HG03103 (cell line): ENCODE results near the gene EPHB6.

Experiments
- ATAC-seq: cut with Tn5 transposase; IDR thresholded peaks from one replicate; pipeline ENCODE4 v1.9.1; 2021; ENCODE audit warnings: low read depth; ENCODE audit not compliant: unreplicated experiment

EPHB6 gene

GRCh38 chr7:142863891-142864685 is 9.2 kb downstream of the EPHB6 start:
- ATAC-seq = no peak

- no peak for ATAC-seq
Observed at GRCh38 chr7:142864980-142865747, 10.3 kb downstream of the EPHB6 start.

GRCh38 chr7:142865766-142866165 is 10.9 kb downstream of the EPHB6 start:
- ATAC-seq = no peak

- ATAC-seq = no peak
Observed at GRCh38 chr7:142866361-142867096, 11.7 kb downstream of the EPHB6 start.

- ATAC-seq = no peak
Observed at GRCh38 chr7:142867097-142867378, 12.2 kb downstream of the EPHB6 start.

GRCh38 chr7:142867398-142868187 is 12.7 kb downstream of the EPHB6 start:
- ATAC-seq = no peak

- no peak for ATAC-seq
Observed at GRCh38 chr7:142868188-142868985, 13.5 kb downstream of the EPHB6 start.

- ATAC-seq = no peak
Observed at GRCh38 chr7:142868986-142869415, 14.1 kb downstream of the EPHB6 start.

GRCh38 chr7:142869434-142869833 is 14.6 kb downstream of the EPHB6 start:
- no peak for ATAC-seq

GRCh38 chr7:142870147-142870559 is 15.3 kb downstream of the EPHB6 start:
- no peak for ATAC-seq

GRCh38 chr7:142870566-142871259 is 15.8 kb downstream of the EPHB6 start:
- ATAC-seq = no peak

GRCh38 chr7:142871260-142872105 is 16.6 kb downstream of the EPHB6 start:
- no peak for ATAC-seq

GRCh38 chr7:142872106-142872675 is 17.3 kb downstream of the EPHB6 start:
- no peak for ATAC-seq

- ATAC-seq = peak; percentile 72
Observed at GRCh38 chr7:142873281-142873784, 18.5 kb downstream of the EPHB6 start.

- ATAC-seq = no peak
Observed at GRCh38 chr7:142873871-142874270, 19.0 kb downstream of the EPHB6 start.

- ATAC-seq = no peak
Observed at GRCh38 chr7:142874409-142874808, 19.5 kb downstream of the EPHB6 start.

GRCh38 chr7:142874837-142875236 is 20.0 kb downstream of the EPHB6 start:
- no peak for ATAC-seq

- ATAC-seq = no peak
Observed at GRCh38 chr7:142875456-142875855, 20.6 kb downstream of the EPHB6 start.
